ENCODE results near the gene RPL35. TPM values are rescaled to one million over a fixed set of nuclear protein-coding genes. Genes with fewer than 3 reads are reported as not detected.
"Not testable (repeated sequence)": the region's sequence is repeated elsewhere in the genome, so short reads cannot be mapped to it uniquely, and the experiment has no call there.

Gene RPL35
- total RNA-seq, 1 donor from 2014 or later: 3,391 TPM

- Histone ChIP-seq H3K36me3 (ENCODE audit: control insufficient read depth, insufficient read depth, low read length) (no peaks in the 10 kb centered on the region), H3K27me3 (ENCODE audit: control insufficient read depth, insufficient read depth, low read length) (no peaks in the 10 kb centered on the region), H3K4me3 (ENCODE audit: low read depth, low read length) (no peak overlapping the region)
- DNase-seq (ENCODE audit: low read depth) (no peak), FAIRE-seq (peak; percentile 23)
- TF ChIP-seq, protein P1, sequence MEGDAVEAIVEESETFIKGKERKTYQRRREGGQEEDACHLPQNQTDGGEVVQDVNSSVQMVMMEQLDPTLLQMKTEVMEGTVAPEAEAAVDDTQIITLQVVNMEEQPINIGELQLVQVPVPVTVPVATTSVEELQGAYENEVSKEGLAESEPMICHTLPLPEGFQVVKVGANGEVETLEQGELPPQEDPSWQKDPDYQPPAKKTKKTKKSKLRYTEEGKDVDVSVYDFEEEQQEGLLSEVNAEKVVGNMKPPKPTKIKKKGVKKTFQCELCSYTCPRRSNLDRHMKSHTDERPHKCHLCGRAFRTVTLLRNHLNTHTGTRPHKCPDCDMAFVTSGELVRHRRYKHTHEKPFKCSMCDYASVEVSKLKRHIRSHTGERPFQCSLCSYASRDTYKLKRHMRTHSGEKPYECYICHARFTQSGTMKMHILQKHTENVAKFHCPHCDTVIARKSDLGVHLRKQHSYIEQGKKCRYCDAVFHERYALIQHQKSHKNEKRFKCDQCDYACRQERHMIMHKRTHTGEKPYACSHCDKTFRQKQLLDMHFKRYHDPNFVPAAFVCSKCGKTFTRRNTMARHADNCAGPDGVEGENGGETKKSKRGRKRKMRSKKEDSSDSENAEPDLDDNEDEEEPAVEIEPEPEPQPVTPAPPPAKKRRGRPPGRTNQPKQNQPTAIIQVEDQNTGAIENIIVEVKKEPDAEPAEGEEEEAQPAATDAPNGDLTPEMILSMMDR (IDR thresholded peaks at IDR 0.05; ENCODE audit: insufficient read depth, low read length, severe bottlenecking): no peak
Observed at GRCh38 chr9:124849801-124850200, 12.0 kb downstream of the RPL35 start.

DNA sequence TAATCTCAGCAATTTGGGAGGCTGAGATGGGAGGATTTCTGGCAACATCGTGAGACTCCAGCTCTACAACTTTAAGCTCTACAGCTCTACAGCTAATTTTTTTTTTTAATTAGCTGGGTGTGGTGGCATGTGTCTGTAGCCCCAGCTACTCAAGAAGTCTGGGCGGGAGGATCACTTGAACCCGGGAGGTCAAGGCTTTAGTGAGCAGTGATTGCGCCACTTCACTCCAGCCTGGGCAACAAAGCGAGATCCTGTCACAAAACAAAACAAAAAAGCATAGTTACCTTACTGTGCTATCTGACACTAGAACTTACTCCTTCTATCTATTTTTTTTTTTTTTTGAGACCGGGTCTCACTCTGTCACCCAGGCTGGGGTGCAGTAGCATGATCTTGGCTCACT lies 14.8 kb downstream of the RPL35 start:
- no peaks in the 10 kb centered on the region for H3K27me3 ChIP-seq (ENCODE audit: control insufficient read depth, insufficient read depth, low read length)
- H3K4me3 ChIP-seq (ENCODE audit: low read depth, low read length): no peak overlapping the region
- no peak for DNase-seq (ENCODE audit: low read depth)
- TF ChIP-seq, protein P1 (IDR thresholded peaks at IDR 0.05; ENCODE audit: insufficient read depth, low read length, severe bottlenecking): no peak
- H3K36me3 ChIP-seq (ENCODE audit: control insufficient read depth, insufficient read depth, low read length): no peaks in the 10 kb centered on the region
- FAIRE-seq: no peak

DNA sequence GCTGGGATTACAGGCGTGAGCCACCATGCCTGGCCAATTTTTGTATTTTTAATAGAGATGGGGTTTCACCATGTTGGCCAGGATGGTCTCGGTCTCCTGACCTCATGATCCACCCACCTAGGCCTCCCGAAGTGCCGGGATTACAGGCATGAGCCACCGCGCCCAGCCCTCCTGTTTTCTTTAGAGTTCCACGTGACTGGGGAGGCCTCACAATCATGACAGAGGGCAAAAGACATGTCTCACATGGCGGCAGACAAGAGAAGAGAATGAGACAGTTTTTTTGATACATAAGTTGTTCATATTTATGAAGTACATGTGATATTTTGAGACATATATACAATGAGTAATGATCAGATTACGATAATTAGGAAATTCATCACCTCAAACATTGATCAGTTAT lies 15.3 kb downstream of the RPL35 start:
- not testable (repeated sequence) for FAIRE-seq; H3K27me3 ChIP-seq (ENCODE audit: control insufficient read depth, insufficient read depth, low read length); DNase-seq (ENCODE audit: low read depth); H3K4me3 ChIP-seq (ENCODE audit: low read depth, low read length); H3K36me3 ChIP-seq (ENCODE audit: control insufficient read depth, insufficient read depth, low read length)

- no peaks in the 10 kb centered on the region for H3K36me3 ChIP-seq (ENCODE audit: control insufficient read depth, insufficient read depth, low read length)
- no peak overlapping the region for H3K4me3 ChIP-seq (ENCODE audit: low read depth, low read length)
- TF ChIP-seq, protein P1 (IDR thresholded peaks at IDR 0.05; ENCODE audit: insufficient read depth, low read length, severe bottlenecking): no peak
- H3K27me3 ChIP-seq (ENCODE audit: control insufficient read depth, insufficient read depth, low read length): no peaks in the 10 kb centered on the region
- DNase-seq (ENCODE audit: low read depth) (no peak), FAIRE-seq (no peak)
Observed at GRCh38 chr9:124844291-124844690, 17.5 kb downstream of the RPL35 start.

GRCh38 chr9:124843456-124844034 lies 18.2 kb downstream of the RPL35 start:
- Histone ChIP-seq H3K4me3 (ENCODE audit: low read depth, low read length) (no peak overlapping the region), H3K27me3 (ENCODE audit: control insufficient read depth, insufficient read depth, low read length) (no peaks in the 10 kb centered on the region), H3K36me3 (ENCODE audit: control insufficient read depth, insufficient read depth, low read length) (no peaks in the 10 kb centered on the region)
- FAIRE-seq: no peak
- no peak for DNase-seq (ENCODE audit: low read depth)
- TF ChIP-seq, protein P1 (IDR thresholded peaks at IDR 0.05; ENCODE audit: insufficient read depth, low read length, severe bottlenecking): no peak

- FAIRE-seq: no peak
- TF ChIP-seq, protein P1 (IDR thresholded peaks at IDR 0.05; ENCODE audit: insufficient read depth, low read length, severe bottlenecking): no peak
- Histone ChIP-seq H3K36me3 (ENCODE audit: control insufficient read depth, insufficient read depth, low read length) (no peaks in the 10 kb centered on the region), H3K4me3 (ENCODE audit: low read depth, low read length) (no peak overlapping the region), H3K27me3 (ENCODE audit: control insufficient read depth, insufficient read depth, low read length) (no peaks in the 10 kb centered on the region)
- no peak for DNase-seq (ENCODE audit: low read depth)
Observed at GRCh38 chr9:124841075-124841821, 20.5 kb downstream of the RPL35 start.

All from bronchial epithelial cell (primary cell).